GM03348 (cell line): ENCODE results near the gene ROPN1B.

Source experiments
- DNase-seq: peaks from one replicate; pipeline ENCODE4 v3.0.0; 2012; ENCODE audit warnings: low spot score

ROPN1B gene

GRCh38 chr3:126031981-126032471 is 63.0 kb downstream of the ROPN1B start:
- no peak for DNase-seq
